K562 (cell line): ENCODE results near the gene PIP4K2C. TPM values are rescaled to one million over a fixed set of nuclear protein-coding genes. Genes with fewer than 3 reads are reported as not detected.
A peak's percentile ranks its signal among the peaks of the same experiment; 100 is the strongest.

Experiments
- BCL6 ChIP-seq: fragments of 250-450 bp; sonication (Bioruptor Pico); IDR thresholded peaks from 2 replicates; pipeline ENCODE4 v1.4.0; 2020
- BHLHE40 ChIP-seq: IDR thresholded peaks from 2 replicates; pipeline ENCODE4 v1.6.1; 2011; ENCODE audit warnings: low read length, improper control_type of control experiment
- CEBPG ChIP-seq, 3 experiments: fragments of 200-800 bp in 1 of 3; sonication (Bioruptor generic) in 1 of 3; sonication (generic) in 1 of 3; formaldehyde crosslinking in 1 of 3; IDR thresholded peaks in 2 of 3; conservative IDR thresholded peaks in 1 of 3; 2 replicates each; pipeline versions ENCODE4 v1.6.1 to v1.8.0; 2016 to 2022; ENCODE audit warnings: missing compliant biosample characterization in 2 of 3, missing genetic modification characterization in 2 of 3, mild to moderate bottlenecking in 1 of 3, missing genetic modification reagents in 1 of 3
- E2F6 ChIP-seq, 2 experiments: IDR thresholded peaks; 2 replicates each; pipeline ENCODE4 v1.6.1; 2011; ENCODE audit warnings: borderline replicate concordance in 1 of 2, control low read depth in 1 of 2, low read depth in 1 of 2, low read length in 1 of 2, mild to moderate bottlenecking in 1 of 2, mixed read lengths in 1 of 2, moderate library complexity in 1 of 2; ENCODE audit not compliant: insufficient read depth in 1 of 2, insufficient read length in 1 of 2, poor library complexity in 1 of 2, severe bottlenecking in 1 of 2; ENCODE audit errors: extremely low read depth in 1 of 2
- LARP7 ChIP-seq: fragments of 450-650 bp; IDR thresholded peaks from 2 replicates; pipeline ENCODE4 v1.6.1; 2016
- MCM3 ChIP-seq: fragments of 450-650 bp; IDR thresholded peaks from 2 replicates; pipeline ENCODE4 v1.6.1; 2016
- MTA2 ChIP-seq: fragments of 450-650 bp; IDR thresholded peaks from 2 replicates; pipeline ENCODE4 v1.6.1; 2016; ENCODE audit warnings: low read depth
- NCOA4 ChIP-seq: fragments of 450-650 bp; IDR thresholded peaks from 2 replicates; pipeline ENCODE4 v1.6.1; 2018; ENCODE audit warnings: mild to moderate bottlenecking; ENCODE audit not compliant: partially characterized antibody
- PTRF ChIP-seq: fragments of 450-650 bp; IDR thresholded peaks from 2 replicates; pipeline ENCODE4 v1.6.1; 2016; ENCODE audit warnings: mild to moderate bottlenecking, missing genetic modification characterization, missing compliant biosample characterization
- RAD21 ChIP-seq, 2 experiments: fragments of 250-450 bp in 1 of 2; fragments of 450-650 bp in 1 of 2; sonication (Bioruptor Pico) in 1 of 2; formaldehyde crosslinking in 1 of 2; IDR thresholded peaks in 1 of 2; conservative IDR thresholded peaks in 1 of 2; 2 replicates each; pipeline versions ENCODE4 v1.4.0 to v1.8.0; 2020 to 2022; ENCODE audit warnings: mild to moderate bottlenecking in 2 of 2, moderate library complexity in 1 of 2
- RBM15 ChIP-seq: fragments of 200-400 bp; formaldehyde crosslinking; IDR thresholded peaks from 2 replicates; pipeline ENCODE4 v1.6.1; 2018; ENCODE audit warnings: mild to moderate bottlenecking, low read length, moderate library complexity; ENCODE audit not compliant: insufficient read depth
- TCF7 ChIP-seq: sonication (generic); IDR thresholded peaks from 2 replicates; pipeline ENCODE4 v1.6.1; 2016; ENCODE audit warnings: antibody characterized with exemption, borderline replicate concordance
- TSC22D4 ChIP-seq: fragments of 450-650 bp; IDR thresholded peaks from 2 replicates; pipeline ENCODE4 v1.6.1; 2016; ENCODE audit warnings: missing genetic modification characterization, missing biosample characterization, control low read depth
- YBX1 ChIP-seq: fragments of 450-650 bp; IDR thresholded peaks from 2 replicates; pipeline ENCODE4 v1.7.1; 2016; ENCODE audit warnings: mild to moderate bottlenecking
- ZBTB1 ChIP-seq: sonication (generic); formaldehyde crosslinking; IDR thresholded peaks from 2 replicates; pipeline ENCODE4 v1.8.1; 2023; ENCODE audit warnings: missing genetic modification reagents, low read depth, mild to moderate bottlenecking, borderline replicate concordance
- ZBTB34 ChIP-seq: fragments of 250-450 bp; sonication (Bioruptor Pico); IDR thresholded peaks from 2 replicates; pipeline ENCODE4 v1.8.0; 2021; ENCODE audit warnings: mild to moderate bottlenecking, moderate library complexity
- ZEB2 ChIP-seq: fragments of 450-650 bp; IDR thresholded peaks from 2 replicates; pipeline ENCODE4 v1.6.1; 2016
- ZNF212 ChIP-seq: fragments of 450-650 bp; formaldehyde crosslinking; IDR thresholded peaks from 2 replicates; pipeline ENCODE4 v1.4.0; 2020; ENCODE audit warnings: mild to moderate bottlenecking
- ZNF518B ChIP-seq: fragments of 250-450 bp; sonication (Bioruptor Pico); IDR thresholded peaks from 2 replicates; pipeline ENCODE4 v1.5.0; 2021; ENCODE audit warnings: mild to moderate bottlenecking, moderate library complexity
- ZNF644 ChIP-seq: fragments of 200-800 bp; sonication (Bioruptor generic); IDR thresholded peaks from 2 replicates; pipeline ENCODE4 v1.6.1; 2016; ENCODE audit warnings: low read depth, missing genetic modification characterization, missing compliant biosample characterization
- polyA plus RNA-seq, 8 experiments: library from polyadenylated mRNA; depleted of rRNA in 4 of 8; stranded (reverse) in 5 of 8; unstranded in 3 of 8; fragments of >200 nt; fragmentation: Nextera tagmentation in 2 of 8; fragmentation: Illumina TruSeq in 1 of 8; extraction: Ambion mirVana in 2 of 8; extraction: Trizol in 1 of 8; gene quantifications; 2 replicates each; pipeline versions ENCODE4 v1.2.1 to v1.2.3, GENCODE V29; 2011 to 2014; ENCODE audit warnings: inconsistent platforms in 1 of 8, missing spikeins in 1 of 8
- total RNA-seq, 7 experiments: library from RNA; depleted of rRNA in 6 of 7; stranded (reverse); fragments of >200 nt in 6 of 7; fragmentation: Illumina TruSeq in 2 of 7; extraction: Trizol in 2 of 7; gene quantifications; 2 replicates each; pipeline versions ENCODE4 v1.2.1 to v1.2.3, GENCODE V29; 2011 to 2021; ENCODE audit warnings: low replicate concordance in 1 of 7
- TF ChIP-seq, protein P1 (sequence below): sonication (generic); formaldehyde crosslinking; IDR thresholded peaks from 2 replicates; pipeline ENCODE4 v1.5.0; 2020; ENCODE audit warnings: missing genetic modification reagents

The PIP4K2C gene
- total and polyA plus RNA-seq, 9 of the 15 experiments (the other 6 are each of a cell fraction or from before 2014, with no cell fraction given) = 9.0 to 41.4 (median 18.3) TPM

DNA sequence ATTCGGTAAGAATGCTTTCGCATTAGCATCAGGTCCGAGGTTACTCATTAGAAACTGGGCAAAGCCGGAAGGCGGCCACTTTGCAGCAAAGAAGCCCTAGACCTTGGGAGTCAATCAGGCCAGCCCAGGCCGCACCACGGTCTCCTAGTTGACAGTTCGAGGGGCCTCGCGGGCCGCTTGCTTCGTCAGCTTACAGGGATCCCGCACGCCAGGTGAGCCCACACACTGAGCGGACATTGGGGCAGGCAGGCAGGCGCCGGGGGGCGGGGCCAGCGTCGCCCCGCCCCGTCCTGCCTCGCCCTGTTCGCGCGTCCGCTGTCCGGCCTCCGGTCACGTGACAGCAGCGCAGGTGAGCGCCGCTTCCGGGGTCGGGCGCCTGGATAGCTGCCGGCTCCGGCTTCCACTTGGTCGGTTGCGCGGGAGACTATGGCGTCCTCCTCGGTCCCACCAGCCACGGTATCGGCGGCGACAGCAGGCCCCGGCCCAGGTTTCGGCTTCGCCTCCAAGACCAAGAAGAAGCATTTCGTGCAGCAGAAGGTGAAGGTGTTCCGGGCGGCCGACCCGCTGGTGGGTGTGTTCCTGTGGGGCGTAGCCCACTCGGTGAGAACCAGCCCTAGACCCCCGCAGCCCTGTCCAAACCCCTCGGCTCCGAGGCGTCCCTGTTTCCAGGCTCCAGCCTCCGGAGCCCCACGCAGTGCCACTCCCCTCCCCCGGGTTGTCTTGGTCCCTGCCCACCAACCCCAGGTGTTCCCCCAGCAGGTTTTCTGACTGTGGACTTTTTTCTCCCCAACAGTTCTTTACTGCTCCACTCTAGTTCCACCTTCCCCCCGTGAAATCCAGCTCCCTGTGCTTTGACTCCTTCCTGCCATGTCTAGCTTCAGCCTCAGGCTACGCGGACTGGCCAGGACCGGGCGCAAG, at the start of gene PIP4K2C (continued):
- no peak for TF ChIP-seq ZNF518B
- no peak for TF ChIP-seq ZBTB1 (CRISPR knock-in tag)
- TF ChIP-seq RAD21 (CRISPR knock-in tag; conservative IDR thresholded peaks at IDR 0.05 in 1 of 2, IDR thresholded peaks at IDR 0.05 in 1 of 2) = no peak; a peak in 1 of 4 replicates
- TF ChIP-seq ZNF644 (tag) = no peak
- TF ChIP-seq MTA2 = no peak
- TF ChIP-seq NCOA4 = no peak
- no peak for TF ChIP-seq MCM3
- no peak for TF ChIP-seq BCL6 (CRISPR knock-in tag)
- no peak for TF ChIP-seq CEBPG (CRISPR knock-in tag; IDR thresholded peaks at IDR 0.05)
- TF ChIP-seq CEBPG (tag; conservative IDR thresholded peaks at IDR 0.05 in 1 of 2, IDR thresholded peaks at IDR 0.05 in 1 of 2) = no peak
- TF ChIP-seq YBX1 = no peak
- TF ChIP-seq ZNF212 = no peak
- TF ChIP-seq ZEB2 = peak; percentile 62
- no peak for TF ChIP-seq TCF7
- TF ChIP-seq TSC22D4 (tag) = no peak
- TF ChIP-seq ZBTB34 = no peak
- peak; percentile 63 to 81 for TF ChIP-seq E2F6 (IDR thresholded peaks at IDR 0.05; ENCODE audit: borderline replicate concordance in 1 of 2, extremely low read depth in 1 of 2, insufficient read depth in 1 of 2, insufficient read length in 1 of 2, low read depth in 1 of 2, low read length in 1 of 2, poor library complexity in 1 of 2, severe bottlenecking in 1 of 2)
- TF ChIP-seq RBM15 = no peak
- peak; percentile 95 for TF ChIP-seq BHLHE40
- TF ChIP-seq, protein P1, sequence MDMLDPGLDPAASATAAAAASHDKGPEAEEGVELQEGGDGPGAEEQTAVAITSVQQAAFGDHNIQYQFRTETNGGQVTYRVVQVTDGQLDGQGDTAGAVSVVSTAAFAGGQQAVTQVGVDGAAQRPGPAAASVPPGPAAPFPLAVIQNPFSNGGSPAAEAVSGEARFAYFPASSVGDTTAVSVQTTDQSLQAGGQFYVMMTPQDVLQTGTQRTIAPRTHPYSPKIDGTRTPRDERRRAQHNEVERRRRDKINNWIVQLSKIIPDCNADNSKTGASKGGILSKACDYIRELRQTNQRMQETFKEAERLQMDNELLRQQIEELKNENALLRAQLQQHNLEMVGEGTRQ (CRISPR knock-in tag) = peak; percentile 96
- TF ChIP-seq PTRF (tag) = no peak
- TF ChIP-seq LARP7 = no peak
